WTC11 (cell line): ENCODE data around the gene COX10. TPM values are rescaled to one million over a fixed set of nuclear protein-coding genes. Genes with fewer than 3 reads are reported as not detected.

Experiments used
- ATAC-seq: fragments of 200-7000 bp; cut with Tn5 transposase; 2 replicates; pipeline ENCODE4 v1.10.0; 2021; ENCODE audit warnings: mild to moderate bottlenecking, moderate library complexity
- CTCF ChIA-PET: fragments of 300-600 bp; sonication (Branson Sonifier 250); formaldehyde crosslinking; loops from one replicate; lab custom pipeline; 2021; ENCODE audit warnings: antibody characterized with exemption; lab: Charles Lee
- POLR2A ChIA-PET: fragments of 350-600 bp; sonication (Branson Sonifier 250); formaldehyde crosslinking; loops from one replicate; lab custom pipeline; 2021; ENCODE audit warnings: antibody characterized with exemption; lab: Charles Lee
- DNase-seq: peaks from one replicate; pipeline ENCODE4 v3.0.0; 2021; ENCODE audit warnings: low spot score
- H3K27ac Mint-ChIP-seq: 2 replicates; pipeline ENCODE4 v1.8.0; 2021; ENCODE audit warnings: mixed read lengths
- H3K27me3 Mint-ChIP-seq: 2 replicates; pipeline ENCODE4 v1.8.0; 2021; ENCODE audit warnings: low read depth, mild to moderate bottlenecking, moderate library complexity, mixed read lengths
- H3K36me3 Mint-ChIP-seq: 2 replicates; pipeline ENCODE4 v1.8.0; 2021; ENCODE audit warnings: mixed read lengths
- H3K4me1 Mint-ChIP-seq: 2 replicates; pipeline ENCODE4 v1.8.0; 2022; ENCODE audit warnings: mixed read lengths
- H3K4me3 Mint-ChIP-seq: 2 replicates; pipeline ENCODE4 v1.8.0; 2021; ENCODE audit warnings: mild to moderate bottlenecking, moderate library complexity, mixed read lengths
- H3K9me3 Mint-ChIP-seq: 2 replicates; pipeline ENCODE4 v1.8.0; 2021; ENCODE audit warnings: mixed read lengths
- AR ChIP-seq: fragments of 250-450 bp; sonication (Bioruptor Pico); IDR thresholded peaks from 2 replicates; pipeline ENCODE4 v1.9.0; 2021; ENCODE audit warnings: mild to moderate bottlenecking
- CBFB ChIP-seq: sonication (generic); formaldehyde crosslinking; IDR thresholded peaks from 2 replicates; pipeline ENCODE4 v1.8.1; 2022; ENCODE audit warnings: mild to moderate bottlenecking, low read depth, missing genetic modification reagents
- CREM ChIP-seq: sonication (generic); formaldehyde crosslinking; IDR thresholded peaks from 2 replicates; pipeline ENCODE4 v1.8.1; 2022; ENCODE audit warnings: mild to moderate bottlenecking, missing genetic modification reagents, moderate library complexity
- E2F1 ChIP-seq: sonication (generic); formaldehyde crosslinking; IDR thresholded peaks from 2 replicates; pipeline ENCODE4 v1.8.0; 2022; ENCODE audit warnings: mild to moderate bottlenecking, missing genetic modification reagents
- E2F4 ChIP-seq: sonication (generic); formaldehyde crosslinking; IDR thresholded peaks from 2 replicates; pipeline ENCODE4 v1.8.1; 2022; ENCODE audit warnings: low read depth, mild to moderate bottlenecking, moderate library complexity, missing genetic modification reagents, borderline replicate concordance
- ELF4 ChIP-seq: sonication (generic); formaldehyde crosslinking; IDR thresholded peaks from 2 replicates; pipeline ENCODE4 v1.8.1; 2022; ENCODE audit warnings: low read depth, mild to moderate bottlenecking, moderate library complexity, missing genetic modification reagents
- FOXJ3 ChIP-seq: sonication (generic); formaldehyde crosslinking; IDR thresholded peaks from 2 replicates; pipeline ENCODE4 v1.9.0; 2021; ENCODE audit warnings: missing genetic modification reagents, mild to moderate bottlenecking, borderline replicate concordance
- GABPB1 ChIP-seq: sonication (generic); formaldehyde crosslinking; IDR thresholded peaks from 2 replicates; pipeline ENCODE4 v1.8.1; 2023; ENCODE audit warnings: mild to moderate bottlenecking, missing genetic modification reagents
- GRHL2 ChIP-seq: fragments of 250-450 bp; sonication (Bioruptor Pico); IDR thresholded peaks from 2 replicates; pipeline ENCODE4 v1.8.0; 2022; ENCODE audit warnings: mild to moderate bottlenecking, moderate library complexity; ENCODE audit not compliant: insufficient replicate concordance, severe bottlenecking
- GTF2I ChIP-seq: fragments of 250-450 bp; sonication (Bioruptor Pico); conservative IDR thresholded peaks from 2 replicates; pipeline ENCODE4 v1.4.0; 2021; ENCODE audit warnings: mild to moderate bottlenecking
- KAT7 ChIP-seq: sonication (generic); formaldehyde crosslinking; IDR thresholded peaks from 2 replicates; pipeline ENCODE4 v1.8.1; 2023; ENCODE audit warnings: missing genetic modification reagents, mild to moderate bottlenecking, borderline replicate concordance
- MAX ChIP-seq: sonication (generic); formaldehyde crosslinking; IDR thresholded peaks from 2 replicates; pipeline ENCODE4 v1.8.0; 2022; ENCODE audit warnings: mild to moderate bottlenecking, missing genetic modification reagents
- MXD4 ChIP-seq: fragments of 250-450 bp; sonication (Bioruptor Pico); IDR thresholded peaks from 2 replicates; pipeline ENCODE4 v1.8.0; 2021; ENCODE audit warnings: mild to moderate bottlenecking, moderate library complexity, borderline replicate concordance
- NR2C2 ChIP-seq: sonication (generic); formaldehyde crosslinking; IDR thresholded peaks from 2 replicates; pipeline ENCODE4 v1.8.0; 2022; ENCODE audit warnings: mild to moderate bottlenecking, missing genetic modification reagents
- PRRX2 ChIP-seq: fragments of 250-450 bp; sonication (Bioruptor Pico); IDR thresholded peaks from 2 replicates; pipeline ENCODE4 v1.8.0; 2021; ENCODE audit warnings: mild to moderate bottlenecking
- RELA ChIP-seq: sonication (generic); formaldehyde crosslinking; IDR thresholded peaks from 2 replicates; pipeline ENCODE4 v1.8.1; 2022; ENCODE audit warnings: missing genetic modification reagents, mild to moderate bottlenecking, borderline replicate concordance
- SMAD3 ChIP-seq: sonication (generic); formaldehyde crosslinking; IDR thresholded peaks from 2 replicates; pipeline ENCODE4 v1.8.0; 2022; ENCODE audit warnings: missing genetic modification reagents, mild to moderate bottlenecking, borderline replicate concordance
- TCF7 ChIP-seq: sonication (generic); formaldehyde crosslinking; IDR thresholded peaks from 2 replicates; pipeline ENCODE4 v1.8.0; 2022; ENCODE audit warnings: mild to moderate bottlenecking, low read depth, missing genetic modification reagents, moderate library complexity
- TEAD1 ChIP-seq: sonication (generic); formaldehyde crosslinking; IDR thresholded peaks from 2 replicates; pipeline ENCODE4 v1.8.0; 2022; ENCODE audit warnings: mild to moderate bottlenecking, missing genetic modification reagents
- USF1 ChIP-seq: sonication (generic); formaldehyde crosslinking; IDR thresholded peaks from 2 replicates; pipeline ENCODE4 v1.8.0; 2022; ENCODE audit warnings: mild to moderate bottlenecking, missing genetic modification reagents
- USF2 ChIP-seq: sonication (generic); formaldehyde crosslinking; IDR thresholded peaks from 2 replicates; pipeline ENCODE4 v1.8.1; 2023; ENCODE audit warnings: mild to moderate bottlenecking, missing genetic modification reagents, moderate library complexity
- ZNF281 ChIP-seq: sonication (generic); formaldehyde crosslinking; IDR thresholded peaks from 2 replicates; pipeline ENCODE4 v1.8.0; 2023; ENCODE audit warnings: mild to moderate bottlenecking, missing genetic modification reagents
- total RNA-seq: library from RNA; stranded (reverse); gene quantifications from 3 replicates; pipeline ENCODE4 v1.2.3, GENCODE V29; 2021

The COX10 gene
- total RNA-seq, 1 experiment from 2014 or later = 22.0 TPM

- ChIA-PET POLR2A (no interaction called here), CTCF (no interaction called here)
- H3K27ac Mint-ChIP-seq = no peak overlapping the region
- ATAC-seq = no peak
- TF ChIP-seq E2F1 (CRISPR knock-in tag) = no peak
- no peak for TF ChIP-seq TCF7 (CRISPR knock-in tag)
- no peak for TF ChIP-seq KAT7
- no peak for TF ChIP-seq MAX (CRISPR knock-in tag)
- no peak for TF ChIP-seq MXD4
- no peak for TF ChIP-seq USF2 (CRISPR knock-in tag)
- TF ChIP-seq GABPB1 (CRISPR knock-in tag) = no peak
- no peaks in the 10 kb centered on the region for H3K27me3 Mint-ChIP-seq
- H3K4me3 Mint-ChIP-seq = no peak overlapping the region
- H3K9me3 Mint-ChIP-seq = 0 out of 2 replicates have a peak, but pooled peaks cover 8% of the 10 kb centered on the region
- H3K36me3 Mint-ChIP-seq = peaks cover 2% of the 10 kb centered on the region; the same call in 1 of the 2 replicates
- no peak for DNase-seq
- H3K4me1 Mint-ChIP-seq = peaks cover 34% of the 10 kb centered on the region
These were observed 75.2 kb downstream of the COX10 start for GRCh38 chr17:14144508-14144907.

- Mint-ChIP-seq H3K9me3 (0 out of 2 replicates have a peak, but pooled peaks cover 8% of the 10 kb centered on the region), H3K27me3 (no peaks in the 10 kb centered on the region)
These were observed 80.4 kb downstream of the COX10 start for GRCh38 chr17:14149751-14150150.

GRCh38 chr17:14150619-14151018 is 81.3 kb downstream of the COX10 start:
- no peaks in the 10 kb centered on the region; the same call in 1 of the 2 replicates for H3K4me1 Mint-ChIP-seq
- ATAC-seq = no peak
- POLR2A ChIA-PET = no interaction called here
- H3K27ac Mint-ChIP-seq = no peak overlapping the region
- DNase-seq = no peak
- no peaks in the 10 kb centered on the region; the same call in 1 of the 2 replicates for H3K36me3 Mint-ChIP-seq
- no peak overlapping the region for H3K4me3 Mint-ChIP-seq
- CTCF ChIA-PET = no interaction called here
- no peaks in the 10 kb centered on the region for H3K27me3 Mint-ChIP-seq
- H3K9me3 Mint-ChIP-seq = 0 out of 2 replicates have a peak, but pooled peaks cover 6% of the 10 kb centered on the region
- TF ChIP-seq AR (CRISPR knock-in tag) = no peak
- TF ChIP-seq TCF7 (CRISPR knock-in tag) = no peak
- no peak for TF ChIP-seq NR2C2
- TF ChIP-seq USF1 (CRISPR knock-in tag) = no peak
- no peak for TF ChIP-seq CBFB (CRISPR knock-in tag)
- TF ChIP-seq CREM = no peak
- TF ChIP-seq TEAD1 (CRISPR knock-in tag) = no peak
- no peak for TF ChIP-seq PRRX2 (CRISPR knock-in tag)
- TF ChIP-seq GTF2I (CRISPR knock-in tag) = no peak
- TF ChIP-seq RELA (CRISPR knock-in tag) = no peak
- TF ChIP-seq ZNF281 = no peak
- no peak for TF ChIP-seq SMAD3 (CRISPR knock-in tag)
- TF ChIP-seq MXD4 = no peak
- TF ChIP-seq FOXJ3 (CRISPR knock-in tag) = no peak
- TF ChIP-seq ELF4 (CRISPR knock-in tag) = no peak

More at GRCh38 chr17:14149751-14150150, 80.4 kb downstream of the COX10 start:
- ATAC-seq (no peak), DNase-seq (no peak)
- H3K27ac Mint-ChIP-seq = peak overlapping the region; percentile 11
- POLR2A ChIA-PET = no interaction called here
- H3K36me3 Mint-ChIP-seq = peaks cover 2% of the 10 kb centered on the region; the same call in 1 of the 2 replicates
- no peak overlapping the region for H3K4me3 Mint-ChIP-seq
- CTCF ChIA-PET = no interaction called here
- peaks cover 1% of the 10 kb centered on the region for H3K4me1 Mint-ChIP-seq
- TF ChIP-seq GRHL2 (no peak), E2F4 (CRISPR knock-in tag) (no peak)
